Transverse colon (tissue), 4 donors: ENCODE measurements around the gene TBC1D8. TPM values are rescaled to one million over a fixed set of nuclear protein-coding genes. Genes with fewer than 3 reads are reported as not detected.
A peak's percentile ranks its signal among the peaks of the same experiment; 100 is the strongest.

Experiments
- DNase-seq: peaks from one replicate; pipeline ENCODE4 v3.0.0-alpha.2; 2019
- H3K27ac ChIP-seq, 4 donors: fragments of 200-600 bp; sonication (generic); 2 replicates each; pipeline ENCODE4 v1.5.1; 2016 to 2018; ENCODE audit warnings: inconsistent platforms in 4 of 4
- H3K27me3 ChIP-seq: fragments of 200-600 bp; sonication (generic); 2 replicates; pipeline ENCODE4 v1.5.1; 2017; ENCODE audit warnings: inconsistent platforms
- H3K36me3 ChIP-seq, 4 donors: fragments of 200-600 bp; sonication (generic); 2 replicates each; pipeline ENCODE4 v1.5.1; 2017 to 2019; ENCODE audit warnings: inconsistent platforms in 4 of 4
- H3K4me1 ChIP-seq, 4 donors: fragments of 200-600 bp; sonication (generic); 2 replicates each; pipeline ENCODE4 v1.5.1; 2017 to 2020; ENCODE audit warnings: inconsistent platforms in 4 of 4
- H3K4me3 ChIP-seq, 4 donors: fragments of 200-600 bp; sonication (generic); 1 replicate in 1 of 4; 2 replicates in 3 of 4; pipeline versions ENCODE4 v1.5.1 to v1.6.1; 2017 to 2019; ENCODE audit warnings: inconsistent platforms in 4 of 4
- H3K9me3 ChIP-seq, 2 donors: fragments of 200-600 bp; sonication (generic); 2 replicates each; pipeline ENCODE4 v1.5.1; 2017 to 2019; ENCODE audit warnings: inconsistent platforms in 2 of 2
- EP300 ChIP-seq: sonication (generic); formaldehyde crosslinking; IDR thresholded peaks from one replicate; pipeline ENCODE4 v1.6.1; 2017; ENCODE audit warnings: antibody characterized with exemption, low read depth
- POLR2A ChIP-seq: fragments of 450-650 bp; IDR thresholded peaks from one replicate; pipeline ENCODE4 v1.6.1; 2016; ENCODE audit warnings: antibody characterized with exemption, mild to moderate bottlenecking, moderate library complexity
- POLR2AphosphoS5 ChIP-seq, 3 donors: sonication (generic); formaldehyde crosslinking; IDR thresholded peaks; one replicate each; pipeline ENCODE4 v1.6.1; 2016; ENCODE audit warnings: antibody characterized with exemption in 3 of 3
- WGBS, 2 donors: methylation state at CpG; one replicate each; pipeline ENCODE4 v1.1.5; 2018; ENCODE audit warnings: low coverage in 1 of 2; 5-methylcytosine and 5-hydroxymethylcytosine counted together
- in situ Hi-C, 4 donors: fragments of 200-750 bp; cut with MboI; loops; one replicate each; pipeline versions ENCODE4 v1.15.0 to v1.15.1; 2017; ENCODE audit warnings: low sequenced_read_pairs in 3 of 4, low pct_ligation_motif_present in 1 of 4, low pct_unique_long_range_greater_than_20kb in 1 of 4
- intact Hi-C: fragments of 100-400 bp; cut with DNase I; formaldehyde crosslinking; loops from one replicate; pipeline ENCODE4 v1.15.1; 2023; ENCODE audit warnings: low total_unique reads
- total RNA-seq, 4 donors: library from RNA; depleted of rRNA; stranded (reverse); fragments of >200 nt; gene quantifications; one replicate each; pipeline ENCODE4 v1.1.0, GENCODE V29; 2016
- TF ChIP-seq, protein P1 (sequence below), 5 experiments: fragments of 200-600 bp in 3 of 5; fragments of 450-650 bp in 2 of 5; sonication (generic) in 3 of 5; IDR thresholded peaks; 1 replicate in 2 of 5; 2 replicates in 3 of 5; pipeline ENCODE4 v1.5.1; 2016 to 2017; ENCODE audit warnings: antibody characterized with exemption in 5 of 5, inconsistent platforms in 3 of 5, mild to moderate bottlenecking in 2 of 5, moderate library complexity in 1 of 5

The TBC1D8 gene
- total RNA-seq, 4 donors from 2014 or later = 26.5 to 232 (median 88.4) TPM

DNA sequence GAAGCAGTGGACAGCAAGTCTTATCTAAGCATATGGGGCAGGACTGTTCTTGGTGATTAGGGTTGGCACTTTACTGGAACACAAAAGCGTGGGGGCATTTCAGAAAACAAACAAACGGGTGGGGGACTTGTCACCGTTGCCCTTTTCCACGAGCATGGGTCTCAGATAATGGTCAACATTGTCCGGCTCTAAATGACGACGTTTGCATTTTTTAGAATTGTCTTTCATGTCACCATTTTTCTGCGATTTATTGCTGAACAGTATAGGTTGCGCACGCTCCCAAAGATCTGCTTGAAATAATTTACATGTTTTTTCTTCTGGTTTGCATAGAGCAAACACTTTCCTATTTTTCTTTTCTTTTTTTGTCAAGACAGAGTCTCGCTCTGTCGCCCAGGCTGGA is 46.6 kb upstream of the TBC1D8 start:
- H3K27me3 ChIP-seq = no peaks in the 10 kb centered on the region
- TF ChIP-seq POLR2AphosphoS5 (IDR thresholded peaks at IDR 0.05) (no peak), POLR2A (no peak), EP300 (no peak)
- TF ChIP-seq, protein P1, sequence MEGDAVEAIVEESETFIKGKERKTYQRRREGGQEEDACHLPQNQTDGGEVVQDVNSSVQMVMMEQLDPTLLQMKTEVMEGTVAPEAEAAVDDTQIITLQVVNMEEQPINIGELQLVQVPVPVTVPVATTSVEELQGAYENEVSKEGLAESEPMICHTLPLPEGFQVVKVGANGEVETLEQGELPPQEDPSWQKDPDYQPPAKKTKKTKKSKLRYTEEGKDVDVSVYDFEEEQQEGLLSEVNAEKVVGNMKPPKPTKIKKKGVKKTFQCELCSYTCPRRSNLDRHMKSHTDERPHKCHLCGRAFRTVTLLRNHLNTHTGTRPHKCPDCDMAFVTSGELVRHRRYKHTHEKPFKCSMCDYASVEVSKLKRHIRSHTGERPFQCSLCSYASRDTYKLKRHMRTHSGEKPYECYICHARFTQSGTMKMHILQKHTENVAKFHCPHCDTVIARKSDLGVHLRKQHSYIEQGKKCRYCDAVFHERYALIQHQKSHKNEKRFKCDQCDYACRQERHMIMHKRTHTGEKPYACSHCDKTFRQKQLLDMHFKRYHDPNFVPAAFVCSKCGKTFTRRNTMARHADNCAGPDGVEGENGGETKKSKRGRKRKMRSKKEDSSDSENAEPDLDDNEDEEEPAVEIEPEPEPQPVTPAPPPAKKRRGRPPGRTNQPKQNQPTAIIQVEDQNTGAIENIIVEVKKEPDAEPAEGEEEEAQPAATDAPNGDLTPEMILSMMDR (IDR thresholded peaks at IDR 0.05) = no peak
- intact Hi-C loops = no loop called here
- no peaks in the 10 kb centered on the region for H3K9me3 ChIP-seq
- in situ Hi-C loops = no loop called here
- H3K27ac ChIP-seq = no peak overlapping the region
- H3K4me3 ChIP-seq = no peak overlapping the region
- DNase-seq = no peak
- WGBS, 2 donors = 88 to 89% methylated on average over 12 of the region's 12 CpGs
- no peaks in the 10 kb centered on the region for H3K4me1 ChIP-seq
- H3K36me3 ChIP-seq = no peaks in the 10 kb centered on the region

DNA sequence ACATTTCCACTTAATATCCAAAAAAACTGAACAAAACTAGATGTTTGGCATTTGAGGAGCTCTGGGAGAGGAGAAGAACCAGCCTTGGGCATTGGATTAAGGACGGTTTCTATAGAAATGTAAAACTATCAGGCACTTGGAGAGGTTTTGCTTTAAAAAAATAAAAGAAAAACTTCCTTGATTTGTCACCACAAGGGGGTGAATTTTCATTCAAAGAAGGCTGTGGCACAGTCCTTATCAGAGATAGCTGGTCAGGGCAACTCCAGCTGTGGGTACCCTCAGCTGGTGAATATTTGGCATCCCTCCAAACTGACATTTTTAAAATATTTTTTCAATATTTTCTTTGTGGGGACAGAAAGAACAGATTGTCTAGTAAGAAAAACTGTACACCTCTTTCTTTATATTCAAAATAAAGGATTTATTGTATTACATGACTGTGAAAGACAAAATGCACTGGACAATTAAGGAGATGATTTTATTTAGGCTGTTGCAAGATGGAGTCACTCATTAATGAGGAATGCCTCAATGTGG is 46.1 kb upstream of the TBC1D8 start:
- no peak overlapping the region for H3K27ac ChIP-seq
- in situ Hi-C loops (no loop called here), intact Hi-C loops (no loop called here)
- H3K36me3 ChIP-seq = no peaks in the 10 kb centered on the region
- no peaks in the 10 kb centered on the region for H3K4me1 ChIP-seq
- H3K4me3 ChIP-seq = no peak overlapping the region
- 32 to 50% methylated on average over 1 of the region's 1 CpG for WGBS, 2 donors
- no peak for DNase-seq
- TF ChIP-seq POLR2AphosphoS5 (IDR thresholded peaks at IDR 0.05) = no peak
- no peak for TF ChIP-seq EP300
- TF ChIP-seq, protein P1 (IDR thresholded peaks at IDR 0.05) = peak in 2 of 5 experiments; percentile 21 to 22
- no peaks in the 10 kb centered on the region for H3K27me3 ChIP-seq
- no peaks in the 10 kb centered on the region for H3K9me3 ChIP-seq

DNA sequence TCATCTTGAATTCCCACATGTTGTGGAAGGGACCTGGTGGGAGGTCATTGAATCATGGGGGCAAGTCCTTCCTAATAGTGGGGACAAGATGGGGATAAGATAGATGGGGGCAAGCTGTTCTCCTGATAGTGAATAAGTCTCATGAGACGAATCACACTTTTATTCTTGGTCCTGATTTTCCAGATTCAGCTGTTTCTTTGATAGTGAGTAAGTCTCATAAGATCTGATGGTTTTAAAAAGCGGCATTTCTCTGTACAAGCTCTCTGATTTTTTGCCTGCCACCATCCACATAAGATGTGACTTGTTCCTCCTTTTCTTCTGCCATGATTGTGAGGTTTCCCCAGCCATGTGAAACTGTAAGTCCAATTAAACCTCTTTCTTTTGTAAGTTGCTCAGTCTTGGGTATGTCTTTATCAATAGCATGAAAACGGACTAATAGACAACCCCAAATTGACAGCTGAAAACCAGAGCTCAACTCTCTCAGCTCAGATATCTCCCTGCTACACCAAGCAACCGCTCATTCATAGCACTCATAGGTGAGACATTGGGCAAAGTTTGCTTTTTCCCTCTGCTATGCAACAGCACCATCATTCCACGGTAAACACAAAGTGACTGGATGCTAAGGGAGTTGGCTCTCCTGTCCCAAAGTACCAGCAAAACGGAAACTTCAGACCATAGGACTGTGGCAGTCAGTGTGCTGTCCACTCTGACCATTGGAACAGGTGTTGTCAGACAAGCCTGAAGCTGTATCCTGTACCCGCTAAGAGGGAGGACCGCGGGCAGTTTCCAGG is 44.9 kb upstream of the TBC1D8 start:
- no peaks in the 10 kb centered on the region for H3K27me3 ChIP-seq
- no peak for TF ChIP-seq POLR2A
- TF ChIP-seq EP300 = no peak
- TF ChIP-seq, protein P1 (IDR thresholded peaks at IDR 0.05) = no peak
- no peak for TF ChIP-seq POLR2AphosphoS5 (IDR thresholded peaks at IDR 0.05)
- no peak overlapping the region for H3K4me3 ChIP-seq
- no peak overlapping the region for H3K27ac ChIP-seq
- no peaks in the 10 kb centered on the region for H3K36me3 ChIP-seq
- intact Hi-C loops = no loop called here
- no peaks in the 10 kb centered on the region for H3K4me1 ChIP-seq
- no peak for DNase-seq
- in situ Hi-C loops = no loop called here
- WGBS, 2 donors = 70 to 84% methylated on average over 3 to 9 of the region's 9 CpGs
- no peaks in the 10 kb centered on the region for H3K9me3 ChIP-seq

DNA sequence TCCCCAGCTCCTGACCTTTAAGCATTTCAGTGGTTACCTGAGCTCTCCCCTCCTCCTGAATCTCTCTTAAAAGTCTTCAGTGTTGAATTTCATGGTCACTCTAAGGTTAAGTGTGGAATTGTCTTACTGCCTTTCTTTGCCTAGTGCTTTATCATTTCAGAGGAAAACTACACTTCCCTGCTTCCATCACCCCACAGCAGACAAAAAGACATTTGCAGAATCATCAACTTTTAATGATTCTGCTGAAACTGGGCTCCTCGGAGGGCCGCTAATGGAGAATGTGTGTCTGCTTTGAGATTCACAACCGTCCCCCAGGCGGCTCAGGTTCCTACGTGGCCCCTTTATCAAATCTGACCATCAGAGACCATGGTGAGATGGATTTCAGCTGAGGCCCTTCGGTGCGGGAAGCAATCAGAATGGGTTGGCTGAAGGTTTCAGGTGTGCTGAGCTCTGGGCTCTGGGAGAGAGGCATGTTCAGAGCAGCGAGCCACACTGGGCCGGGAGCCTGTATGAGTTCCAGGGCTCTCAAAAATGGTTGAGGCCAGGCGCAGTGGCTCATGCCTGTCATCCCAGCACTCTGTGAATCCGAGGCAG is 41.9 kb upstream of the TBC1D8 start:
- no peak for DNase-seq
- Histone ChIP-seq H3K9me3 (no peaks in the 10 kb centered on the region), H3K4me1 (no peaks in the 10 kb centered on the region), H3K27ac (no peak overlapping the region), H3K27me3 (no peaks in the 10 kb centered on the region), H3K36me3 (no peaks in the 10 kb centered on the region), H3K4me3 (no peak overlapping the region)
- intact Hi-C loops (no loop called here), in situ Hi-C loops (no loop called here)
- TF ChIP-seq, protein P1 (IDR thresholded peaks at IDR 0.05) = no peak
- TF ChIP-seq POLR2AphosphoS5 (IDR thresholded peaks at IDR 0.05) (no peak), POLR2A (no peak), EP300 (no peak)
- 86 to 92% methylated on average over 2 to 11 of the region's 11 CpGs for WGBS, 2 donors
